ENCODE data around the gene TBKBP1.

Gene TBKBP1

DNA sequence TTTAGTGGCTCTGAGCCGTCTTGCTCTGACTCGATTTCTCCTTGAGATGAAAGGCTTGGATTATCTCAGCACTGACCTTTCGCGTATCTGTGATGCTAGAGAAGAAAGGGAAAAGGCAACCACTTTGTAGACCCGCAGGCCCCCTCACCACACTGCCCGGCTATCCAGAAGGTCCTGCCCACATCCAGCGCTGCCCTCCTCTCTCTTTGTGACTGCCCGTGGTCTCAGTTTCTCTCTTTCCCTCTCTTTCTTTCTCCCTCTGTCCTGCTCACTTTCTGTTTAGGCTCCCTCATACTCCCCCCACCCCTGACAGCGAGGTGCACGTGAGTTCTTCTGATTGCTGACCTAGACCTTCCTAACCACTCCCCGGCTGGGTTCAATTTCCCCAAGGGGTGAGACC lies 26.2 kb downstream of the TBKBP1 start:
- no peak overlapping the region for H3K27ac ChIP-seq (ENCODE audit: low read length)
- H3K36me3 ChIP-seq (ENCODE audit: insufficient read depth, low read depth, low read length), result no peaks in the 10 kb centered on the region
- no peaks in the 10 kb centered on the region for H3K9me3 ChIP-seq (ENCODE audit: insufficient read depth, low read depth, low read length)
- no peak overlapping the region for H3K4me3 ChIP-seq (ENCODE audit: low read length)
- peaks cover 2% of the 10 kb centered on the region; the same call in 1 of the 2 replicates for H3K4me1 ChIP-seq (ENCODE audit: insufficient read depth, low read length)
- H3K9ac ChIP-seq (ENCODE audit: low read depth, low read length), result no peak overlapping the region
- peaks cover 70% of the 10 kb centered on the region for H3K27me3 ChIP-seq (ENCODE audit: insufficient read depth, low read length)

DNA sequence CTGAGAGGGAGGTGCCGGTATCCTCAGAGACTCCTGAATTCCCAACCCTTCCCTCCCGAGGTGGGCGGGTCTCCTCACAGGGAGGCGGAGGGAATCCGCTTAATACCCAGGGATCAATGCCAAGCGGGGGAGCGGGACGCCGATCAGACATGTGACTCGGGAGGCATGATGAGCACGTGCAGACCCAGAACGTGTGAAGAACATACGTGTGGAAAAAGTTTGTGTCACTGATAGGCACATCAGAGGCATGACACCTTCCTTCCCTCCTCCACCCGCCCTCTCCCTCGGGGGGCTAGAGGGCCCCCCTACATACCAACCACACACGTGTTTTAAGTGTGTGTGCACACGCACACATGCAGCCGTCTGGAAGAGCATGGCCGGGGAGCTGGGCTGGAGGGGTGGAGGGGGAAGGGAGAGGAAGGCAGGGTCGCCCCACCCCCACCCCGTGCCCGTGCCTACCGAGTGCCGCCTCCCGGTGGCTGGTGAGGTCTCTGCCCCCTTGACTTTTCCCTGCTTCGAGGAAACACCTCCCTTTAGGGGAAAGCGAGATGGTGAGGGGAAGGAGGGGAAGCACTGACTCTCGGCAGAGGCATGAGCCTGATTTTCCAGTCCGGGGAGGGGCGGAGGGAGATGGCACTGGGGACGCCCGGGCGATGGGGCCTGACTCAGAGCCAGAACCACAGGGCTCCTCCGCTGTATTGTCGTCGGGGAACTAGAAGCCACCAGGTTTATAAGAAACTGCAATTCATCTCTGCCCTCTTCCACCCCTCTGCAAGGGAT lies 27.0 kb downstream of the TBKBP1 start:
- no peak overlapping the region for H3K9ac ChIP-seq (ENCODE audit: low read depth, low read length)
- H3K4me1 ChIP-seq (ENCODE audit: insufficient read depth, low read length), result peaks cover 2% of the 10 kb centered on the region; the same call in 1 of the 2 replicates
- peaks cover 65% of the 10 kb centered on the region for H3K27me3 ChIP-seq (ENCODE audit: insufficient read depth, low read length)
- H3K4me3 ChIP-seq (ENCODE audit: low read length), result peak overlapping the region; percentile 38; the same call in 1 of the 2 replicates
- no peak overlapping the region for H3K27ac ChIP-seq (ENCODE audit: low read length)
- H3K9me3 ChIP-seq (ENCODE audit: insufficient read depth, low read depth, low read length), result no peaks in the 10 kb centered on the region
- no peaks in the 10 kb centered on the region for H3K36me3 ChIP-seq (ENCODE audit: insufficient read depth, low read depth, low read length)

DNA sequence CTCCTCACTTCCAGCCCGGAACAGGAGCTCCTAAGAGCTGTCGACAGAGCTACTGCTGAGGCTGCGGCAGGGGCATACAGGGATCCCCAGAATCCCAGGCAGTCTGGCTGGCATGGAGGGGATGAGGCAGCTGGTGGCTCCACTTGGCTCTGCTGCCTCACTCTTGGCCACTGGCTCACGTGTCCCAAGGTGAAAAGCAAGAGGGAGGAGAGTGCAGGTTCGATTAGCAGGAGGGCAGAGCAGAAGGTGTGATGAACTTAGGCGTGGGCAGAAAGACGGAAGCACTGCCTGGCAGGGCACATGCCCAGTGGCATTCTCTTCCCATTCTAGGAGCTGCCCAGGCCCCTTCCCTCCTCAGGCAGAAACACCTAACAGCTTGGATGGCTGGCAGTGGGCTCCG lies 27.8 kb downstream of the TBKBP1 start:
- Histone ChIP-seq H3K27me3 (ENCODE audit: insufficient read depth, low read length) (peaks cover 65% of the 10 kb centered on the region), H3K36me3 (ENCODE audit: insufficient read depth, low read depth, low read length) (no peaks in the 10 kb centered on the region), H3K4me3 (ENCODE audit: low read length) (no peak overlapping the region), H3K9me3 (ENCODE audit: insufficient read depth, low read depth, low read length) (no peaks in the 10 kb centered on the region), H3K9ac (ENCODE audit: low read depth, low read length) (no peak overlapping the region), H3K27ac (ENCODE audit: low read length) (no peak overlapping the region), H3K4me1 (ENCODE audit: insufficient read depth, low read length) (peaks cover 2% of the 10 kb centered on the region; the same call in 1 of the 2 replicates)

DNA sequence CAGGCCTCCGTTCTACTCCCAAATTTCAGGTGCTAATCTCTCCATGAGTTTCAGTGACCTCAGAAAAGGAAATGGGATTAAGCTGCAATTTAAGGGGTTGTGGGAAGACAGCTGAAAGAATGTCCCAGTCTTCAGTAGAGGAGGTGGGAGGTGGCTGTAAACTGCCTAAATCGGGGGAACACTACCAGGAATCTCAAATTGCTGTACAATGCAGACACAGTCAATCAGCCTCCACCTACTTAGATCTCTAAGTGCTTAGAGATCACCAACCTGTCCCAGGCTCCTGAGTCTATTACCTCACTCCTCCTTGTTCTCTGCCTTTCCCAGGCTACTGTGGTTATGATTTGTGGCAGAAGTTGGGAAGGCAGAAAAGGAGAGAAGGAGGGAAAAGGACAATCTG lies 30.7 kb downstream of the TBKBP1 start:
- Histone ChIP-seq H3K4me1 (ENCODE audit: insufficient read depth, low read length) (no peaks in the 10 kb centered on the region; the same call in 1 of the 2 replicates), H3K27me3 (ENCODE audit: insufficient read depth, low read length) (peaks cover 44% of the 10 kb centered on the region), H3K27ac (ENCODE audit: low read length) (no peak overlapping the region), H3K9ac (ENCODE audit: low read depth, low read length) (no peak overlapping the region), H3K36me3 (ENCODE audit: insufficient read depth, low read depth, low read length) (no peaks in the 10 kb centered on the region), H3K4me3 (ENCODE audit: low read length) (no peak overlapping the region), H3K9me3 (ENCODE audit: insufficient read depth, low read depth, low read length) (no peaks in the 10 kb centered on the region)

DNA sequence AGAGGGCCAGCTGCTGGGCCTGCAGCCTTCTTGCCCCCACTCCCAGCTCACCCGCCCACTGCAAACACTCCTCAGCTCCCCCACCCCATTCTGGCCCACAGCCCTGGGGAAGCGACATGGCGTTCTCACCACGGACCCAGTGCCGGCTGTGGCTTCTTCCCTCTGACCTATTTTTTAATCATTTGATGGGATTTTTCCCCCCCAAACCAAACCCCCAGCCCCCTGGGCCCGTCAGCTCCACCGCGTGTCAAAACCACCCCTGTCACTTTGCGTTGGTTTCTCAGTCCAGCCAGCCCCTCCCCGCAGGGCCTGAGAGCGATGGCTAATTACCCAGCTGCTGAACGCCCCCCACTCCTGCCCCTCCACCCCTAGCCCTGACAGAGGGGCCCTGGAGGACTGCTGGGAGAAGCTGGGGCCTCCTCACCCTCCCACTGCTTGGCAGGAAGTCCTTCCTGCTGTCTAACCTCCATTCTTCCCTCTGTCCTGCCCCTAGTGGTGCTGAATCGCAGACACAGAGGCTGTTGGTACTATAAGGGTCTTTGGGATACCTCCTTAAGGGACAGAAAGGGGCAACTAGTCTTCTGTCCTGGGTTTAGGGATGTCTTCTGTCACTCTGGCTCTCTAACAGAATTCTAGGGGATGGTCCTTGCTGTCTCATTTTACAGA lies 31.6 kb downstream of the TBKBP1 start:
- Histone ChIP-seq H3K4me3 (ENCODE audit: low read length) (no peak overlapping the region), H3K27me3 (ENCODE audit: insufficient read depth, low read length) (peaks cover 42% of the 10 kb centered on the region), H3K4me1 (ENCODE audit: insufficient read depth, low read length) (no peaks in the 10 kb centered on the region; the same call in 1 of the 2 replicates), H3K27ac (ENCODE audit: low read length) (no peak overlapping the region), H3K9ac (ENCODE audit: low read depth, low read length) (no peak overlapping the region), H3K36me3 (ENCODE audit: insufficient read depth, low read depth, low read length) (no peaks in the 10 kb centered on the region), H3K9me3 (ENCODE audit: insufficient read depth, low read depth, low read length) (no peaks in the 10 kb centered on the region)

DNA sequence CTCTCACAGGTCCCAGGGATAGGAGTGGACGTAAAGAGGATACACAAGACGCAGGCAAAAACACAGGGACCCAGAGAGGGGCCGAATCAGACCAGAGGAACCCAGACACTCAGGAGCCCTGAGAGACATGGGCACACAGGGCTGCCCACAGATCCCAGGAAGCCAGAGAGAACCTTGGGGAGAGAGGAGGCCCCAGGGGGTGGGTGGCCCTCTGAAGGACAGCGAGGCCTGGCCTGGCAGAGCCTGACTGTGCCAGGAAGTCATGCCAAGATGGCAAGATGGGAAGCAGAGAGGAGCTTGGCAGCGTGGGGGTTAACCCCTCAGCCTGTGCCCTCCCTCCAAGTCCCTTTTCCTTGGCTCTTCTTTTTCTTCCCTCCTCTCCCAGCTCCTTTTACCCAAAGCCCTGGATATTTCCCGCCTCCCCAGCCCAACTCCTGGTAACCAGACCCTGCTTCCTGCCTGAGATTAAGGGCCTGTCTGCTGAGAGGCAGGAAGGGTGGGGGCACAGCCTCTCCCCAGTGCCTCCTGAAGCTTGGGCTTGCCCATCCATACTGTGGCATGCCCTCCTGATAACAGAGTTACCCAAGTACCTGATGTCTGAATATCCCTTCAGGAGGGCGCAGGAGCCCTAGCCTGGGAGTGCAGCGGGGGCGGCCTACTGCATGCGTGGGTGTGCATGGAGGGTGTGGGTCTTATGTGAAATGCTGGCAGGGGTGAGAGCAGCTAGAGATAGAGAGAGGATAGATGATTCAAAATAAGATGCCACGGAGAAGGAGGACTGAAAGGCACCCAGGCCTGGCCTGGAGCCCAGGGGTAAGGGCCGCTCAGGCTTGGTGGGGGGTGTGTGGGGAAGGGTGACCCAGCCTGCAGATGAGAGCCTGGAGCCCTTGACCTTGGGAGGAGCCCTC lies 33.1 kb downstream of the TBKBP1 start:
- H3K9me3 ChIP-seq (ENCODE audit: insufficient read depth, low read depth, low read length), result no peaks in the 10 kb centered on the region
- H3K4me1 ChIP-seq (ENCODE audit: insufficient read depth, low read length), result no peaks in the 10 kb centered on the region
- H3K36me3 ChIP-seq (ENCODE audit: insufficient read depth, low read depth, low read length), result no peaks in the 10 kb centered on the region
- H3K27me3 ChIP-seq (ENCODE audit: insufficient read depth, low read length), result peaks cover 42% of the 10 kb centered on the region
- H3K27ac ChIP-seq (ENCODE audit: low read length), result no peak overlapping the region
- H3K9ac ChIP-seq (ENCODE audit: low read depth, low read length), result no peak overlapping the region
- no peak overlapping the region for H3K4me3 ChIP-seq (ENCODE audit: low read length)

DNA sequence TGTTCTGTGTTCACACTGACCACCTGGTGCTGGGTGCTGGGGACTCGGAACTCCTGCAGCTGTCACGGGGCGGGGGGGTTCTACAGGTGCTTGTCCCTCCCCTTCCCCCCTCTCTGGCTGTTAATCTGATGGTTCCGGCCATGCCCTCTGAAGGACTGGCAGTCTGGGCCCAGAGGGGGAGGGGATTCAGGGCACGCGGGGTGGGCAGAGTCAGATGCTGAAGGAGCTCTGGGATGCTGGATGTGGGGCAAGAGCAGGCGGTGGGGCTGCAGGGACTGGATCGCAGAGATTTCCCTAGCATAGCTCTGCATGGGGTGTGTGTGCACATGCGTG lies 33.7 kb downstream of the TBKBP1 start:
- Histone ChIP-seq H3K9ac (ENCODE audit: low read depth, low read length) (no peak overlapping the region), H3K27ac (ENCODE audit: low read length) (no peak overlapping the region), H3K27me3 (ENCODE audit: insufficient read depth, low read length) (peaks cover 42% of the 10 kb centered on the region), H3K4me3 (ENCODE audit: low read length) (no peak overlapping the region), H3K4me1 (ENCODE audit: insufficient read depth, low read length) (peaks cover 2% of the 10 kb centered on the region; the same call in 1 of the 2 replicates), H3K36me3 (ENCODE audit: insufficient read depth, low read depth, low read length) (no peaks in the 10 kb centered on the region), H3K9me3 (ENCODE audit: insufficient read depth, low read depth, low read length) (no peaks in the 10 kb centered on the region)

DNA sequence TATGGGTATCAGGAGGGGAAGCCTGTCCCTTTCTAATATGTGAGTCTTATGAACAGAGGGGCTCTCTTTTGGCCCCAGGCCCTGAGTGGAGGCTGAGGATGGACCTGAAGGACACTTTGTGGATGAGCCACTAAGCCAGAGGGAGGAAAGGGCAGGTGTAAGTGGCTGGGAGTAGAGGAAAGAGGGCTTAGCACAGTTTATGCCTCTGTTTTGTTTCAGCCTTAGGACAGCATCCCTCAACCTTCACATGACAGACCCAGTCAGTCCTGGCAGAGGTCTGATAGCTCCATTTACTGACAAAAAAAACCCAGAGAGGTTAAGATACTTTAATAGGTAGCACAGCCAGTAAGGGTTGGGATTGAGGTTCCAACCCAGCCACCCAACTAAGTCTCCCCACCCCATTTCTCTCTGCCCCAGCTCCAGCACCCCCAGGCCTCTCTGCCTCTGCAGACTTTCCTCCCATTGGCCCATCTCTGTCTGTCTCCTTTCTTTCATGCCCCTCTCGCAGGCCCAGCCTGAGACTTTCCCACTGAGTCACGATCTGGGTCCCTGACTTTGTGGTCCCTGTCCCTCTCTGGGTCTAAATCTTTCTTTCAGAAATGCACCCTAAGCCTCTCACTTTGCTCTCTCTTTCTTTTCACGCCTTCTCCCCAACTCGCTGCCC lies 34.4 kb downstream of the TBKBP1 start:
- Histone ChIP-seq H3K9ac (ENCODE audit: low read depth, low read length) (no peak overlapping the region), H3K36me3 (ENCODE audit: insufficient read depth, low read depth, low read length) (no peaks in the 10 kb centered on the region), H3K27me3 (ENCODE audit: insufficient read depth, low read length) (peaks cover 46% of the 10 kb centered on the region), H3K4me3 (ENCODE audit: low read length) (no peak overlapping the region), H3K4me1 (ENCODE audit: insufficient read depth, low read length) (peaks cover 3% of the 10 kb centered on the region; the same call in 1 of the 2 replicates), H3K27ac (ENCODE audit: low read length) (no peak overlapping the region), H3K9me3 (ENCODE audit: insufficient read depth, low read depth, low read length) (no peaks in the 10 kb centered on the region)

DNA sequence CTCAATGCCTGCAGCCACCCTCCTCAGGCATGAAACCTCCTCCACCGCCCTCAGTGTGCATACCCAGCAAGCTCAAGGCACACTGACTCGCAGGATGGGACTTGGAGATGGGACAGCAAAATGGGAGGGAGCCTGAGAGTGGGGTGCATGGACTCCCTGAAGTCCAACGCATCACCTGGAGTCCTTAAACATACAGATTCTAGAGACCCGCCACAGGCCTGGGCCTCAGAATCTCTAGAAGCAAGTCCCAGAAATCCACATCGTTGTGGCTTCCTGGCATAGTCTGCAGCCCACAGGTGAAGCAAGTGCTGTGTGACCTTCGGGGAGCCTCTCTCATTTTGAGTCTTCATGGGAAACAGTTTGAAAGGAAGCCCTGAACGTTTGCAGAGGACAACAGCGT lies 35.5 kb downstream of the TBKBP1 start:
- Histone ChIP-seq H3K27ac (ENCODE audit: low read length) (no peak overlapping the region), H3K4me3 (ENCODE audit: low read length) (no peak overlapping the region), H3K36me3 (ENCODE audit: insufficient read depth, low read depth, low read length) (no peaks in the 10 kb centered on the region), H3K9me3 (ENCODE audit: insufficient read depth, low read depth, low read length) (no peaks in the 10 kb centered on the region), H3K27me3 (ENCODE audit: insufficient read depth, low read length) (peaks cover 57% of the 10 kb centered on the region), H3K4me1 (ENCODE audit: insufficient read depth, low read length) (peaks cover 3% of the 10 kb centered on the region; the same call in 1 of the 2 replicates), H3K9ac (ENCODE audit: low read depth, low read length) (no peak overlapping the region)

DNA sequence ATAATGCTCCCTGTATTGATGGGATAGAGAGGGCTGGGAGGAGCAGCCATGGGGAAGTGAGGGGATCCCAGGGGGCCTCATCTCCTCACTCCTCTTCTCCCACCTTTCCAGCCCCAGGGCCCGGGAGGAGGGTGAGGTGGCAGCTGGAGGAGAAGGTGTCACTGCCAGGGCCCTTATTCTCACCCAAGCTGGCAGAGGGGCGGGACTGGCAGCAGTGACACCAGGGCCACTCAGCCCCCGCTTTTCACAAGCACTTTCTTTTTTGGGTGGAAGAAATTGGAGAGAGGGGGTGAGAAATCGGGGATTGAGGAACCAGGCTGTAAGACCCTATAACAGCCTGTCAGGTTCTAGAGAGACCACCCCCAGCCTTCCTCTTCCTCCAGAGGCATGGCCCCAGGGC lies 36.7 kb downstream of the TBKBP1 start:
- Histone ChIP-seq H3K27me3 (ENCODE audit: insufficient read depth, low read length) (peaks cover 64% of the 10 kb centered on the region), H3K9ac (ENCODE audit: low read depth, low read length) (no peak overlapping the region), H3K9me3 (ENCODE audit: insufficient read depth, low read depth, low read length) (no peaks in the 10 kb centered on the region), H3K4me1 (ENCODE audit: insufficient read depth, low read length) (peaks cover 3% of the 10 kb centered on the region; the same call in 1 of the 2 replicates), H3K27ac (ENCODE audit: low read length) (no peak overlapping the region), H3K36me3 (ENCODE audit: insufficient read depth, low read depth, low read length) (no peaks in the 10 kb centered on the region), H3K4me3 (ENCODE audit: low read length) (no peak overlapping the region)

DNA sequence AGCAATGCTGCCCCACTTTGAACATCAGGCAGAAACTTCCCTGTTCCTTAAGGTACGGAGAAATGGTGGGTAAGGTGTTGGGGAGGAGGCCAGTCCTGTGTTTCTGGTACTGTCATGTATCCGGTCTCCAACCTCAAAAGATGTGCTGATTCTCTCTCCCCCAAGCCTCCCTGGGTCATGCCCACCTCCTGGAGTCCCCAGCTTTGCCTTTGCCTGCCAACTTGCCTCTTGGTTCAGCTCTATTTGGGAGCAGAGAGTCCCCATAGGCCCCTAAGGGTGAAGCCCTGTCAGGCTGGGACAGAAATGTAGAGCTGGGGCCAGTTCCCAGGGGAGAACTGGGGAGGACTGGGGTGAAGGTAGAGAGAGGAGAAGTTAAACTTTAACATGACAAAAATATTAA lies 37.4 kb downstream of the TBKBP1 start:
- Histone ChIP-seq H3K27me3 (ENCODE audit: insufficient read depth, low read length) (peaks cover 71% of the 10 kb centered on the region), H3K27ac (ENCODE audit: low read length) (no peak overlapping the region), H3K36me3 (ENCODE audit: insufficient read depth, low read depth, low read length) (no peaks in the 10 kb centered on the region), H3K4me1 (ENCODE audit: insufficient read depth, low read length) (peaks cover 3% of the 10 kb centered on the region; the same call in 1 of the 2 replicates), H3K9ac (ENCODE audit: low read depth, low read length) (no peak overlapping the region), H3K4me3 (ENCODE audit: low read length) (no peak overlapping the region), H3K9me3 (ENCODE audit: insufficient read depth, low read depth, low read length) (no peaks in the 10 kb centered on the region)

All from iPS-20b (cell line).